Measurements from ENCODE around the gene FBXL13. TPM values are rescaled to one million over a fixed set of nuclear protein-coding genes. Genes with fewer than 3 reads are reported as not detected.
A peak's percentile ranks its signal among the peaks of the same experiment; 100 is the strongest.
"Not testable (repeated sequence)": the region's sequence is repeated elsewhere in the genome, so short reads cannot be mapped to it uniquely, and the experiment has no call there.

FBXL13 gene
- total RNA-seq, 1 donor from 2014 or later, result 0.67 TPM

DNA sequence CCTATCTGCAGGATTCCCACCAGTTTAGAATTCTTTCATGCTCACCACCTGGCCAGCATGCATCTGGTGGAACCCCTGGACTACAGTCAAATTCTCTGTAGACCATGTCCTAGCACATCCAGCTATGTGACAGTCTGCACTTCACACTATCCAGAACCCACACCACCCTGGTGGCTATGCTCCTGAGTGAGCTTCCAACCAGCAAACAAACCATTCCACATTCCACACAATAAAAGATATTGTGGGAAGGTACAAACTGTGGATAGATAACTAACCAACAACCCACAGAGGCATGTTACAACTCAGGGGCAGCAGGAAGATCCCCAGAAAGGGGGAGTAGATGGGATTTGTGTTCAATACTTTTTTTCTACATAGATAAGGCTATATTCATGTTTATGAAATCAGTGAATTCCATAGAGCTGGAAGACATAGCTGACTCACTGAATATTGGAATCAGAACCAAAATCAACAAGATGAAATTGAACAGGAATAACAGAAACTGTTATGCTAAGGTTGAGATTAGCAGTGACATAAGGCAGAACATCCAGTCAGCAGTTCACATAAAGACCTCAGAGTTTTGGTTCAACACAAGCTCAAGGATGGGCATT lies 89.3 kb downstream of the FBXL13 start:
- no peak for DNase-seq (ENCODE audit: low read depth)

DNA sequence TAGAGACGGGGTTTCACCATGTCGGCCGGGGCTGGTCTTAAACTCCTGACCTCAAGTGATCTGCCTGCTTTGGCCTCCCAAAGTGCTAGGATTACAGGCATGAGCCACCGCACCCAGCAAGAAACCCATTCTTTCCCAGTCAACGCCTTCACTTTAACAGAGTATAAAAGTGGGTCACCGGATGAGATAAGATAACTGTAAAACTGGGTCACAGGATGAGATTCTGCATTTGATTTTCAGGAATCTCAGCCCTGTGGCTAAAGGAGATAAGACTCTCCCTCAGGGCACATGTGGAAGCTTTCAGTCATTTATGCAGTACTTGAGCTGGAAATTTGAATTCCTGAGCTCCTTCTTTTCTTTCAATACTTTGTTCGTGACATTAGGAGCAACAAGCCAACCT lies 91.0 kb downstream of the FBXL13 start:
- DNase-seq (ENCODE audit: low read depth), result no peak

- no peak for DNase-seq (ENCODE audit: low read depth)
Measured at GRCh38 chr7:102982235-102982634, 92.4 kb downstream of the FBXL13 start.

DNA sequence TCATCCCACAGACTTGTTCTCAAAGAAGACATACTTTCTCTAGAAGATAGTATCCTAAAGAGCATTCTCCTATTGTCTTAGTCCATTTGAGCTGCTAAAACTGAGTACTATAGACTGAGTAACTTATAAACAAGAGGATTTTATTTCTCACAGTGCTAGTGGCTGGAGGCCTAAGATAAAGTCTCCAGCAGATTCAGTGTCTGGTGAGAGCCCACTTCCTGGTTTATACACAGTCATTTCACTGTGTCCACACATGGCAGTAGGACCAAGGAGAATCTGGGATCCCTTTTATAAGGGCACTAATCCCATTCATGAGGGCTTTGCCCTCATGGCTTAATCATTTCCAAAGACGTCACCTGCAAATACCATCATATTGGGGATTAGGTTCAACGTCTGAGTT lies 93.1 kb downstream of the FBXL13 start:
- DNase-seq (ENCODE audit: low read depth), result no peak

DNA sequence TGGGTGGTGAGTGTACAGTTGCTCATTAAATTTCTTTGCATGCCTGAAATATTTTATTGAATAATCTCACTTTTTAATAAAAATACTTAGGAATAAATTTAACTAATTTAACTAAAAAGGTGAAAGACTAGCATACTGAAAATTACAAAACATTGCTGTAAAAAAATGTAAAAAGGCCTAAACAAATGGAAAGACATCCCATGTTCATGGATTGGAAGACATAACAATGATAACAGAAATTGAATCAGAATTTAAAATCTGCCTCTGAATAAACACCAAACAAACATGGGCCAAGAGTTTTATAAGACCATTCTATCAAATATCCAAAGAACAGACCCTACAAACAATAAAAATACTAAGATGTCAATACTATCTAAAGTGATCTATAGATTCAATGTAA lies 94.9 kb downstream of the FBXL13 start:
- no peak for DNase-seq (ENCODE audit: low read depth)

DNA sequence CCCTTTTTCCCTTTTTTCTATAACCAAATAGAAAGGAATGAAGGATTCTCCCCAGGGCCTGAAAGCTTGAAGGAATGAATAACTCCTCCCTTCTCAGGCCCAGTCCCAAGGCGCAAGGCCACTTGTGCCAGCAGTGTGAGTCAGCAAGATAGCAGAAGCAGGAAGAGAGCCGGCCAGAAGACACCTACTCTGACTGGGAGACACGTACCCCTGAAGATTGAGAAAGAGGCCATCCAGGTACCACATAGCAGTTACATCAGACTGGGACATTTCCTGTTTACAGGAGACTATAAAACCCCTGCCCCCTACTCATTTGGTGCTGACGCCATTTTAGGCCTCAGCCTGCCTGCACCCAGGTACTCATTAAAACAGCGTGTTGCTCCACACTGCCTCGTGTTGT lies 96.3 kb downstream of the FBXL13 start:
- no peak for DNase-seq (ENCODE audit: low read depth)

DNA sequence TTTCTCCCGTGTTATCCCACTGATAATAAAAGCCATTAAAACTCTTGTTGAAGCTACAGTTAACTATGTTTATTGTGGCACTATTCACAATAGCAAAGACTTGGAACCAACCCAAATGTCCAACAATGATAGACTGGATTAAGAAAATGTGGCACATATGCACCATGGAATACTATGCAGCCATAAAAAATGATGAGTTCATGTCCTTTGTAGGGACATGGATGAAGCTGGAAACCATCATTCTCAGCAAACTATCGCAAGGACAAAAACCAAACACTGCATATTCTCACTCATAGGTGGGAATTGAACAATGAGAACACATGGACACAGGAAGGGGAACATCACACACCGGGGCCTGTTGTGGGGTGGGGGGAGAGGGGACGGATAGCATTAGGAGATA lies 97.0 kb downstream of the FBXL13 start:
- DNase-seq (ENCODE audit: low read depth), result not testable (repeated sequence)

GRCh38 chr7:102976493-102976892 lies 98.1 kb downstream of the FBXL13 start:
- DNase-seq (ENCODE audit: low read depth), result no peak

DNA sequence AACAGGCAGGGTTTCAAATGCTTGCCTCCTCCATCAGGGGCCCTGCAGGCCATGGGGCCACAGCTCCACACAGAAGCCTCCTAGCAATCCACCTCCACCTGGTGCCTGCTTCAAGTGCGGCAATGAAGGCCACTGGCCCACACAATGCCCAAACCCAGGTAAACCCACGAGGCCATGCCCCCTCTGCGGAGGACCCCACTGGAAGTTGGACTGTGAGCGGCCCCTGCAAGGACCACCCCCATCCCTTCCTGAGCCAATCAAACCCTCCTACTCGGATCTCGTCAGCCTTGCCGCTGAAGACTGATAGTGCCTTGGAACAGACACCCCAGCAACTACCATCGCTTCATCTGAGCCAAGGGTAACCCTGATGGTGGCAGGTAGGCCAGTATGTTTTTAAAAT lies 98.7 kb downstream of the FBXL13 start:
- DNase-seq (ENCODE audit: low read depth), result no peak

DNA sequence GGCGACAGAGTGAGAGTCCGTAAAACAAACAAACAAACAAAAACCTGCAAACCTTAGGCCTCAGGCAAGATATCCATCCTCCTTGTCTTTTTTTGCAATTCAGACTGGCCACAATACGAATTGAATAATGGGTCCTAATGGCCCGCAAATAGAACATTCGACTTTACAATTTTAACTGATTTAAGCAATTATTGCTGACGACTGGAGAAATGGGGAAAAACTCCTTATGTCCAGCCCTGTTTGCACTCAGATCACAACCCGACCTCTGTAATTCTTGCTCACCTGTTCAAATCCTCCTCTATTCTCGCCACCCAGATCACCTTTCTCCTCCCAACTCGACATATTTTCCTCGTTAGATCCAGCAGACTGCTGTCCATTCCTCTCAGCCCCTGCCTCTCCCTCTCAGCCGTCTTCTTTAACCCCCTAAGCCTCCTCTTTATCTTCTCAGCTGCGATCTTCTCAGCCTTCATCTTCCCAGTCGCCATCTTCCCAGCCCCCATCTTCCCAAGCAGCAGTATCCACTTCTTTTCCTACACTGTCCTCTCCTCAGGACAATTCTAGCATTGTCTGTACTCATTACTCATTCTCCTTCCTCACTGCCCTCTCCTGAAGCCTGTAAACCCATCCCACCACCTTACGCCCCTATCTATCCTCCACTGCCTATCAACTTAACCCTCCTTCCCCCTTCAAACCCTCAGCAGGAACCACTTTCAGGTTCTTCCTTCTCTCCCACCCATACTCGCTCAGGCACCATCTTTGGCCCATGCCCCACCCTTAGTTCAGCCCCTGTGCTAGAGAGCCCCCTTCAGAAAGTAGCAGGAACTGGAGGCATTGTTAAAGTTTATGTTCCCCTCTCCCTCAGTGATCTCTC lies 100.0 kb downstream of the FBXL13 start:
- DNase-seq (ENCODE audit: low read depth), result no peak

DNA sequence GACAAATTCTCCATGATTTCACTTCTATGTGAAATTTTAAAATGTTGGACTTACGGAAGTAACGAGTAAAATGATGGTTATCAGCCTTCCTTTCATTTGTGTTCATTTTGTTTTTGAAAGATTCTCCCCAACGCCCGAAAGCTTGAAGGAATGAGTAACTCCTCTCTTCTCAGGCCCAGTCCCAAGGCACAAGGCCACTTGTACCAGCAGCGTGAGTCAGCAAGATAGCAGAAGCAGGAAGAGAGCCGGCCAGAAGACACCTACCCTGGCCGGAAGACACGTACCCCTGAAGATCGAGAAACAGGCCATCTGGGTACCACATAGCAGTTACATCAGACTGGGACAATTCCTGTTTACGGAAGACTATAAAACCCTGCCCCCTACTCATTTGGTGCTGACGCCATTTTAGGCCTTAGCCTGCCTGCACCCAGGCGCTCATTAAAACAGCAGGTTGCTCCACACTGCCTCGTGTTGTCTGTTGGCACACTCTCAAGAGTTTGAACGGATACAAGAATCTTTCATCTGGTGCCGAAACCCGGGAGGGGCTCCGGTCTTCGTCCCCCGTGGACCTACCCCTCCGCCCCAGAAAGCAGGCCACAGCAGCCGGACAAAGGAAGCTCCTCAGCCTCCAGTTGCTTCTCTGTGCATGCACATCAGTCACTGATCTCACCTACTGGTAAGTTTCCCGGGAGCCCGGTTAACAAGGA lies 101.3 kb downstream of the FBXL13 start:
- no peak for DNase-seq (ENCODE audit: low read depth)

- DNase-seq (ENCODE audit: low read depth), result peak; percentile 37
Measured at GRCh38 chr7:102967798-102968197, 106.8 kb downstream of the FBXL13 start.

DNA sequence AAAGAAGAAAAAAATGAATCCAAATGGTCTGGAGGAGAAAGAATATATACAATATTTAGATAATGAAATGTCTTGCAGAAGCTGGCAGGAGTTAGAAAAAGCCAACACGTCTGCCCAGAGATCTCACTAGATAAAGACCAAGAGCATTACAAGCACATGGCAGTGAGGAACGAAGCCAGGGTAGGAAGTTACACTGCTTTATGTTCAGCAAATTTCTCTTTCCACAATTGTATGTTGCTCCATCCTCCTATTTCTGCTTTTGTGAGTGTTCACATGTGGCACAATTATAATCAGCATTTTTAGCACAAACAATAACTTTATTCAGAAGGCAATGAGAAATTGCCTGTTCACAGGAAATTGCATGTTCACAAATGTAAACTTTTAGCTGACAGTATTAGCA lies 108.1 kb downstream of the FBXL13 start:
- no peak for DNase-seq (ENCODE audit: low read depth)

DNA sequence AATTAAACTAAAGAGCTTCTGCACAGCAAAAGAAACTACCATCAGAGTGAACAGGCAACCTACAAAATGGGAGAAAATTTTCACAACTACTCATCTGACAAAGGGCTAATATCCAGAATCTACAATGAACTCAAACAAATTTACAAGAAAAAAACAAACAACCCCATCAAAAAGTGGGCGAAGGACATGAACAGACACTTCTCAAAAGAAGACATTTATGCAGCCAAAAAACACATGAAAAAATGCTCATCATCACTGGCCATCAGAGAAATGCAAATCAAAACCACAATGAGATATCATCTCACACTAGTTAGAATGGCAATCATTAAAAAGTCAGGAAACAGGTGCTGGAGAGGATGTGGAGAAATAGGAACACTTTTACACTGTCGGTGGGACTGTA lies 112.6 kb downstream of the FBXL13 start:
- DNase-seq (ENCODE audit: low read depth), result not testable (repeated sequence)

DNA sequence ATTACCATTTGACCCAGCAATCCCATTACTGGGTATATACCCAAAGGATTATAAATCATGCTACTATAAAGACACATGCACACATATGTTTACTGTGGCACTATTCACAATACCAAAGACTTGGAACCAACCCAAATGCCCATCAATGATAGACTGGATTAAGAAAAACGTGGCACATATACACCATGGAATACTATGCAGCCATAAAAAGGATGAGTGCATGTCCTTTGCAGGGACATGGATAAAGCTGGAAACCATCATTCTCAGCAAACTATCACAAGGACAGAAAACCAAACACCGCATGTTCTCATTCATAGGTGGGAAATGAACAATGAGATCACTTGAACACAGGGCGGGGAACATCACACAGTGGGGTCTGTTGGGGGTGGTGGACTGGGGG lies 116.6 kb downstream of the FBXL13 start:
- DNase-seq (ENCODE audit: low read depth), result not testable (repeated sequence)

- DNase-seq (ENCODE audit: low read depth), result not testable (repeated sequence)
Measured at GRCh38 chr7:102954359-102954758, 120.2 kb downstream of the FBXL13 start.

DNA sequence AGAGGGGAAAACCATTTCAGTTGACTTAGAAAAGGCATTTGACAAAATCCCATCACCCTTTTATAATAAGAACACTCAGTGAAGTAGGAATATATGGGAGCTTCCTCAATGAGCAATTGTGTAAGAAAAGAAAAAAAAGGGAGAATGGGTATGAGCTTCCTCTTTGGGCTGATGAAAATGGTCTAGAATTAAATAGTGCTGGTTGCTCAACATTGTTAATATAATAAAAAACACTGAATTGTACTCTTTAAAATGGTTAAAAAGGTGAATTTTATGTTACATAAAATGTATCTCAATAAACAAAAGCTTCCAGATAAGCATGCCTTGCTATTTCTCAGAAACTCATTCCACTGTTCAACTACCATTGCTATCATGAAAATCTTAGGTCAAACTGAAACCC lies 121.2 kb downstream of the FBXL13 start:
- no peak for DNase-seq (ENCODE audit: low read depth)

DNA sequence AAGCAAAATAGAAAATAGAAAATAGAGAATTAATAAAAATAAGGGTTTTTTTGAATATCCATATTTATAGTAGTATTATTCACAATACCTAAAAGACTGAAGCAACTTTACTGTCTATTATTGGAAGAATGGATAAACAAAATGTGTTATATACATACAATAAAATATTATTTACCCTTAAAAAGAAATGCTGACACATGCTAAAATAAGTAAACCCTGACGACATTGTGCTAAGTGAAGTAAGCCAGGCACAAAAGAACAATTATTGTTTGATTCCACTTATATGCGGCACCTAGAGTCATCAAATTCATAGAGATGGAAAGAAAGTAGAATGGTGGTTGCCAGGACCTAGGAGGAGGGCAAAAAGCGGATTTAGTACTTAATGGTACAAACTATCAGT lies 122.8 kb downstream of the FBXL13 start:
- no peak for DNase-seq (ENCODE audit: low read depth)

DNA sequence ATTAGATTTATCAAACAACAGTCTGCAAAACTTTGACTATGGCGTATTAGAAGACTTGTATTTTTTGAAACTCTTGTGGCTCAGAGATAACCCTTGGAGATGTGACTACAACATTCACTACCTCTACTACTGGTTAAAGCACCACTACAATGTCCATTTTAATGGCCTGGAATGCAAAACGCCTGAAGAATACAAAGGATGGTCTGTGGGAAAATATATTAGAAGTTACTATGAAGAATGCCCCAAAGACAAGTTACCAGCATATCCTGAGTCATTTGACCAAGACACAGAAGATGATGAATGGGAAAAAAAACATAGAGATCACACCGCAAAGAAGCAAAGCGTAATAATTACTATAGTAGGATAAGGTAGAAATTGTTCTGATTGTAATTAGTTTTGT lies 130.4 kb downstream of the FBXL13 start:
- no peak for DNase-seq (ENCODE audit: low read depth)

DNA sequence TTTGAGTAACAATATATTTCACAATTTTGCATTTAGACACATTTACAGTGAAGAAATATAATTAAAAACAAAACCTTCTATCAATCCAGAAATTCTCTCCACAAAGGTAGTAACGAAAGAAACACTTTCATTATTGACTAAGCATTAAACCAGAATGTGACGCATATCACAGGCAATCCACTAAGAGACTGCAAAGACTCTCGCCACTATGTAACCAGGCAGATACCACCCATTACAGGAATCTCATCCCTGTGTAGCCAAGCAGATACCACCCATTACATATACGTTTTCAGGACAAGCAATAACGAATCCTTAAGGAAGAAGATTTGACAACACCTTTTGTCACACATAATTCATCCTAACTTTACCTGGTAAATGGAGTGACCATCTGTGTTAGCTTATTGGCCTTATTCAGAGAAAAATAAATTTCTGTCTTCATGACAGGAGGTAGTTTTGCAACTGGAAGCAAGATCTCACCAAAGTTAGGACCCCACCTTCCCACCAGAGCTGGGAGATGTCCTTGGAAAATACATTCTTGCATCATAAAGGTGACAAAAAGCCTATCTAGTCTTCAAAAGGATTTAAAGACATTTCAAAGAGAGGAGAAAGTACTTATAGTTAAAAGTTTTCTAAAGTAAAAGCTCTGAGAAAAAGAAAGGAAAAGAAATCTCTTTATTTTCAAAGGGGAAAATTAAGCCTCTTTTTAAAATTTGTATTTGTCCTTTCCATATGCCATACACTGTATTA lies 131.0 kb downstream of the FBXL13 start:
- DNase-seq (ENCODE audit: low read depth), result no peak

DNA sequence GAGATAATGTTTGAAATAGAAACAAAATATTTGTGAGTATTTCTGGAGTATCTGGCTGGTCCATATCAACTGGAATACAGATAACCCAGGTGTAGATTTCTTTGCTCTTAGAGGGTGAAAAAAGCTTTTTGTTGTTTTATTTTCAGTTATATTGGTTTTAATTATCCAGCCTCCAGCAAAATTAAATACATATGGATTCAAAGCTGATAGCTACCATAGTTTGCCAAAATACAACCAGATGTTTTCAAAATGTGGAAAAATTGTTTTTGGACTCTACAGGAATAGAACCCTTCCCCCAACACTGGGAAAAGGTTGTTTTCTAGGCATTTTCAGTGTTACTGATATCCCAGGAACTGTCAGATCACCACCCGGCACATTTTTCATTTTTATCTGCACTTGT lies 131.7 kb downstream of the FBXL13 start:
- no peak for DNase-seq (ENCODE audit: low read depth)

All from myocyte (in vitro differentiated cells).